ENCODE data around the gene HAS3. TPM values are rescaled to one million over a fixed set of nuclear protein-coding genes. Genes with fewer than 3 reads are reported as not detected.
A peak's percentile ranks its signal among the peaks of the same experiment; 100 is the strongest.

The HAS3 gene
- polyA plus RNA-seq, 1 of the 3 experiments (the other 2 are of a cell fraction), result 38.7 TPM

- CTCF ChIA-PET, result interaction anchor here (0.7 to 1.3 kb wide), 4 partner anchors 11 to 171 kb away, joined by 3 read pairs; no protein-coding TSS in a partner anchor
- 0 out of 2 replicates have a peak overlapping the region, but pooled peaks have one; percentile 9 for H3K4me2 ChIP-seq
- TF ChIP-seq, protein P1, sequence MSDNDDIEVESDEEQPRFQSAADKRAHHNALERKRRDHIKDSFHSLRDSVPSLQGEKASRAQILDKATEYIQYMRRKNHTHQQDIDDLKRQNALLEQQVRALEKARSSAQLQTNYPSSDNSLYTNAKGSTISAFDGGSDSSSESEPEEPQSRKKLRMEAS (IDR thresholded peaks at IDR 0.05; ENCODE audit: low read depth), result peak; percentile 78
- TF ChIP-seq PBX3 (IDR thresholded peaks at IDR 0.05) (peak; percentile 77), ZBTB33 (IDR thresholded peaks at IDR 0.05; ENCODE audit: borderline replicate concordance, low read depth) (peak; percentile 34; the same call in 1 of the 2 replicates), TEAD4 (IDR thresholded peaks at IDR 0.05; ENCODE audit: borderline replicate concordance, insufficient read depth) (peak; percentile 11; the same call in 1 of the 2 replicates), USF1 (IDR thresholded peaks at IDR 0.05; ENCODE audit: borderline replicate concordance, low read depth) (no peak), JUND (IDR thresholded peaks at IDR 0.05) (peak; percentile 82), GABPA (IDR thresholded peaks at IDR 0.05; ENCODE audit: low read depth) (no peak), NFIC (IDR thresholded peaks at IDR 0.05; ENCODE audit: borderline replicate concordance) (peak; percentile 33; the same call in 1 of the 2 replicates), EP300 (IDR thresholded peaks at IDR 0.05; ENCODE audit: borderline replicate concordance in 1 of 2, low read depth in 1 of 2, low read length in 1 of 2) (peak in 1 of 2 experiments; percentile 54; a peak in 1 of 4 replicates), FOSL2 (IDR thresholded peaks at IDR 0.05; ENCODE audit: borderline replicate concordance, low read depth) (peak; percentile 93), TCF12 (IDR thresholded peaks at IDR 0.05) (peak; percentile 84), SMC3 (IDR thresholded peaks at IDR 0.05; ENCODE audit: low read depth, low read length) (no peak), POLR2AphosphoS5 (IDR thresholded peaks at IDR 0.05; ENCODE audit: low read depth, low read length) (peak; percentile 42; the same call in 1 of the 2 replicates)
These were observed 32.2 kb upstream of the HAS3 start for GRCh38 chr16:69073181-69073702.

More at GRCh38 chr16:69073181-69073702, 32.2 kb upstream of the HAS3 start:
- DNase-seq, result no peak
- Histone ChIP-seq H3K9me3 (no peaks in the 10 kb centered on the region), H3F3A (replicated peaks; ENCODE audit: insufficient read depth) (peaks cover 26% of the 10 kb centered on the region), H4K20me1 (ENCODE audit: insufficient read depth) (no peaks in the 10 kb centered on the region), H2AFZ (ENCODE audit: low read depth) (no peak overlapping the region; the same call in 1 of the 2 replicates), H3K27ac (ENCODE audit: low read depth in 2 of 2, low read length in 1 of 2) (peak overlapping the region in 1 of 2 experiments; percentile 75; a peak in 2 of 4 replicates), H3K36me3 (replicated peaks in 1 of 2; ENCODE audit: control insufficient read depth in 1 of 2, insufficient read depth in 2 of 2, low read length in 1 of 2) (no peaks in the 10 kb centered on the region), H3K79me2 (ENCODE audit: insufficient read depth) (no peaks in the 10 kb centered on the region), H3K9me2 (no peaks in the 10 kb centered on the region), H3K4me3 (ENCODE audit: low read depth in 2 of 2, low read length in 1 of 2) (no peak overlapping the region), H3K9ac (peak overlapping the region; percentile 15; the same call in 1 of the 2 replicates), H3K4me1 (ENCODE audit: control insufficient read depth in 1 of 2, insufficient read depth in 2 of 2, low read depth in 1 of 2, low read length in 1 of 2) (peaks cover 0 to 12% of the 10 kb centered on the region in 2 experiments; a peak in 2 of 4 replicates), H3K27me3 (ENCODE audit: insufficient read depth) (no peaks in the 10 kb centered on the region)
- WGBS (ENCODE audit: low lambda C conversion rate), result 20% methylated on average over 10 of the region's 10 CpGs
- POLR2A ChIA-PET, result no interaction called here
